Measurements from ENCODE around the gene ITPK1. TPM values are rescaled to one million over a fixed set of nuclear protein-coding genes. Genes with fewer than 3 reads are reported as not detected.

ITPK1 gene
- total and polyA plus RNA-seq, 2 donors (not counting 3 experiments of a cell fraction or from before 2014, with no cell fraction given), result 39.6 to 51.8 TPM

GRCh38 chr14:92928961-92929688 lies 186.6 kb downstream of the ITPK1 start:
- dilution Hi-C loops (cut with MboI; ENCODE audit: extremely low pct_ligation_motif_present, low sequenced_read_pairs), result no loop called here
- no peaks in the 10 kb centered on the region for H3K4me1 ChIP-seq (ENCODE audit: control insufficient read depth, extremely low read depth, insufficient read depth, low read length)
- H3K4me3 ChIP-seq (replicated peaks in 1 of 3; ENCODE audit: insufficient read depth in 1 of 3, low read depth in 1 of 3, low read length in 3 of 3), result no peak overlapping the region
- H3K27ac ChIP-seq (ENCODE audit: insufficient read depth, low read depth, low read length), result no peak overlapping the region
- FAIRE-seq (no peak), DNase-seq (ENCODE audit: low read depth, low spot score) (no peak)
- no peak overlapping the region for H2AFZ ChIP-seq (ENCODE audit: low read depth, low read length)
- ChIA-PET POLR2A (no interaction called here), CTCF (interaction anchor here (0.9 kb wide), 2 partner anchors 13 to 203 kb away, joined by 3 read pairs; no protein-coding TSS in a partner anchor)
- no TSS peak for BruUV-seq (replicated peaks)
- H4K20me1 ChIP-seq (replicated peaks; ENCODE audit: control insufficient read depth, extremely low read depth, insufficient read depth, low read length), result no peaks in the 10 kb centered on the region
- TF ChIP-seq POLR2A (IDR thresholded peaks at IDR 0.05; ENCODE audit: low read depth, low read length) (no peak), FOS (IDR thresholded peaks at IDR 0.05; ENCODE audit: borderline replicate concordance, insufficient read depth, low read length) (no peak), POLR2AphosphoS5 (IDR thresholded peaks at IDR 0.05; ENCODE audit: insufficient read depth, low read depth, low read length) (no peak), MAX (IDR thresholded peaks at IDR 0.05; ENCODE audit: insufficient read depth, insufficient read length) (no peak), EZH2 (IDR thresholded peaks at IDR 0.05; ENCODE audit: borderline replicate concordance, low read depth, low read length, severe bottlenecking) (no peak), GATA2 (IDR thresholded peaks at IDR 0.05; ENCODE audit: insufficient read depth, insufficient read length, low read depth, low read length) (no peak)
- H3K9me3 ChIP-seq (replicated peaks; ENCODE audit: control insufficient read depth, insufficient read depth, low read length), result no peaks in the 10 kb centered on the region
- no peaks in the 10 kb centered on the region for H3K79me2 ChIP-seq (ENCODE audit: control insufficient read depth, insufficient read depth, low read length)
- no peak overlapping the region for H3K4me2 ChIP-seq (ENCODE audit: insufficient read depth, low read length)
- H3K9ac ChIP-seq (replicated peaks; ENCODE audit: extremely low read depth, insufficient read depth, low read length), result no peak overlapping the region
- H3K9me1 ChIP-seq (replicated peaks; ENCODE audit: control insufficient read depth, extremely low read depth, insufficient read depth, low read length), result no peaks in the 10 kb centered on the region
- no peaks in the 10 kb centered on the region for H3K36me3 ChIP-seq (ENCODE audit: control insufficient read depth in 2 of 2, extremely low read depth in 1 of 2, insufficient read depth in 2 of 2, low read length in 2 of 2)
- H3K27me3 ChIP-seq (ENCODE audit: control insufficient read depth in 2 of 2, insufficient read depth in 2 of 2, low read length in 2 of 2), result no peaks in the 10 kb centered on the region
- intact Hi-C loops (cut with micrococcal nuclease), result no loop called here

- Histone ChIP-seq H2AFZ (ENCODE audit: low read depth, low read length) (no peak overlapping the region), H3K9me3 (replicated peaks; ENCODE audit: control insufficient read depth, insufficient read depth, low read length) (no peaks in the 10 kb centered on the region), H3K4me1 (ENCODE audit: control insufficient read depth, extremely low read depth, insufficient read depth, low read length) (no peaks in the 10 kb centered on the region), H3K4me3 (replicated peaks in 1 of 3; ENCODE audit: insufficient read depth in 1 of 3, low read depth in 1 of 3, low read length in 3 of 3) (no peak overlapping the region), H3K27ac (ENCODE audit: insufficient read depth, low read depth, low read length) (no peak overlapping the region), H4K20me1 (replicated peaks; ENCODE audit: control insufficient read depth, extremely low read depth, insufficient read depth, low read length) (no peaks in the 10 kb centered on the region), H3K9ac (replicated peaks; ENCODE audit: extremely low read depth, insufficient read depth, low read length) (no peak overlapping the region), H3K9me1 (replicated peaks; ENCODE audit: control insufficient read depth, extremely low read depth, insufficient read depth, low read length) (no peaks in the 10 kb centered on the region), H3K4me2 (ENCODE audit: insufficient read depth, low read length) (no peak overlapping the region), H3K79me2 (ENCODE audit: control insufficient read depth, insufficient read depth, low read length) (no peaks in the 10 kb centered on the region), H3K36me3 (ENCODE audit: control insufficient read depth in 2 of 2, extremely low read depth in 1 of 2, insufficient read depth in 2 of 2, low read length in 2 of 2) (no peaks in the 10 kb centered on the region), H3K27me3 (ENCODE audit: control insufficient read depth in 2 of 2, insufficient read depth in 2 of 2, low read length in 2 of 2) (no peaks in the 10 kb centered on the region)
- no peak for FAIRE-seq
- DNase-seq (ENCODE audit: low read depth, low spot score), result no peak
- dilution Hi-C loops (cut with MboI; ENCODE audit: extremely low pct_ligation_motif_present, low sequenced_read_pairs) (no loop called here), intact Hi-C loops (cut with micrococcal nuclease) (no loop called here)
- no peak for TF ChIP-seq EZH2 (IDR thresholded peaks at IDR 0.05; ENCODE audit: borderline replicate concordance, low read depth, low read length, severe bottlenecking)
- CTCF ChIA-PET, result no interaction called here
- POLR2A ChIA-PET, result no interaction called here
- no TSS peak for BruUV-seq (replicated peaks)
These were observed 187.5 kb downstream of the ITPK1 start for GRCh38 chr14:92928258-92928629.
